ENCODE measurements around the gene QPCT. TPM values are rescaled to one million over a fixed set of nuclear protein-coding genes. Genes with fewer than 3 reads are reported as not detected.
A peak's percentile ranks its signal among the peaks of the same experiment; 100 is the strongest.

The QPCT gene
- total RNA-seq, 4 donors from 2014 or later: 1.9 to 10.9 (median 5.3) TPM

GRCh38 chr2:37324786-37325624, 19.4 kb upstream of the QPCT start, which contains the start of gene PRKD3:
PRKD3 (minus strand) TSS chr2:37324833; CDS start chr2:37316524, 8,309 bp downstream.
- DNase-seq (ENCODE audit: low spot score) (no peak), ATAC-seq (ENCODE audit: low FRiP score) (peak; percentile 91)
- TF ChIP-seq CTCF (IDR thresholded peaks at IDR 0.05): no peak

- DNase-seq (ENCODE audit: low spot score): no peak
- no peak for ATAC-seq (ENCODE audit: low FRiP score)
- TF ChIP-seq CTCF (IDR thresholded peaks at IDR 0.05): no peak
Measured at GRCh38 chr2:37325625-37326071, 18.8 kb upstream of the QPCT start.

GRCh38 chr2:37326285-37326684, 18.1 kb upstream of the QPCT start:
- TF ChIP-seq CTCF (IDR thresholded peaks at IDR 0.05): no peak
- DNase-seq (ENCODE audit: low spot score) (no peak), ATAC-seq (ENCODE audit: low FRiP score) (peak; percentile 51)

DNA sequence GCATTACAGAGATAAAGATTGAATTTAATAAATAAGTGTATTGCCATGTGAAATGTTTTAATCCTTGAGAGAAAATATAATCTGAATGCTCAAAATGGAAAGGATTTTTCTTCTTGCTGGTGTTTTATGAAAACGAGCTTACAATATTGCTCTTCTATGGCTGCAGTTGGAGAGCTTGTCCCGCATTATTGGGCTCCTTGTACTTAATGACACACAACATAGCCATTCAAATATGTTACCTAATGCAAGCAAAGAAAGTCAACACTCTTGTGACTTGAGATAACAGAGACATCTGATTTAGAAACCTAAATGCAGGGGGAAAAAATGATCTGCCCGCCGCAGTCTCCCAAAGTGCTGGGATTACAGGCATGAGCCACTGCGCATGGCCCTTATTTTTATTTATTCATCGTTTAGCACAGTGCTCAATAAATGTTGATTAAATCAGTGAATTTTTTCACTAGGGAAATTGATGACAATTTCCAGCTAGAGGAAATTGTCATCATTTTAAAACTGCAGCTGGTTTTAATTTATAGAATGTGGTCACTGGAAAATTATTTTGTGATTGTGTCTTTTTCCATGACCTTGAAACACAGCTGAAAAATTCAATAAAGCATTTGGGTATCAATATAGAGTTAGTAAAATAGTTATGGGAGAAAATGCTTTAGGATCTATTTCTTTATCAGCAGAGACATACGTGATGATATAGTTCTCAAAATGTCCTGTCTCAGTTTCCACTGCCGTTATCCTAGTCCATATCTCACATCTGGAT, 17.4 kb upstream of the QPCT start:
- no peak for TF ChIP-seq CTCF (IDR thresholded peaks at IDR 0.05)
- DNase-seq (ENCODE audit: low spot score) (no peak), ATAC-seq (ENCODE audit: low FRiP score) (no peak)

DNA sequence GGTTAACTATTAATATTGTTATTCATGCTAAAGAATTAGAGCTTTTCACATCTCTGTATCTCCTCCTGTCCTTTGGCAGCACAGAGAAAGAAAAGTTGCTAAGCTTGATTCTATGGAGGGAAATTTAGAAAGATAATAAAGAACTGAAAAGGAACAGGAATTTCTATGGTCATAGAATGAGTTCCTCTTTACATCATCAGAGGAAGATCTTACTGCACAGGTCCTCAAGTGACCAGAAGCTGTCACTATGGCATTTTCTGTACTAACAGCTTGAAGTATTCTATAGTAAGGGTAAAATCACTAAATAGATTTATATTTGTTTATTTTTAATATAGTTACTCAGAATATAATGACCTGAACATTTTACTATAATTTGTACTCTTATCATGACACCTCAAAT, 13.7 kb upstream of the QPCT start:
- TF ChIP-seq CTCF (IDR thresholded peaks at IDR 0.05): no peak
- DNase-seq (ENCODE audit: low spot score): no peak
- no peak for ATAC-seq (ENCODE audit: low FRiP score)

DNA sequence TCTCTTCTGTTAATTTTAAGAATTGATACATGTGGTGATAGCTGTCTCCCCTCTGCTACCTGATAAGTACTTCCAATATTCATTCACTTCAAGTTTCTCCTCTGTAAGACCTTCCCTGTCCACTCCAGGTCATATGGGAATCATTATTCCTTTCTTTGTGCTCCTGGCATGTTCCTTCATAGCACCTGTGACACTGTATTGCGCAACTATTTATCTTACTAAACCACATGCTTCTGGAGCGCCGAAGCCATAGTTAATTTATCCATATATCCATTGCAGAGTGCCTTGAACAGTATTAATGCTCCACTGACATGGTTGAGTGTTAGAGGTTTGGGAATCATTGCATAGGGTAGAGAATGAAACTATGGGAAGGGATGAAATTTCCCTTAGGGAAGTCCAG, 11.9 kb upstream of the QPCT start:
- TF ChIP-seq CTCF (IDR thresholded peaks at IDR 0.05): no peak
- ATAC-seq (ENCODE audit: low FRiP score): no peak

More for the DNA sequence above, 11.9 kb upstream of the QPCT start:
- DNase-seq (ENCODE audit: low spot score): no peak
